Neural progenitor cell (in vitro differentiated cells): ENCODE data around the gene CAPN2. TPM values are rescaled to one million over a fixed set of nuclear protein-coding genes. Genes with fewer than 3 reads are reported as not detected.

Source experiments
- DNase-seq: peaks from one replicate; pipeline ENCODE4 v3.0.0-alpha.2; 2016; ENCODE audit warnings: low spot score
- H2AFZ ChIP-seq: fragments of 200-600 bp; sonication (generic); replicated peaks from 2 replicates; pipeline ENCODE4 v1.6.1; 2016; ENCODE audit warnings: antibody characterized with exemption
- H3F3A ChIP-seq: fragments of 200-600 bp; sonication (generic); 2 replicates; pipeline ENCODE4 v1.6.1; 2016; ENCODE audit warnings: antibody characterized with exemption, low read depth
- H3K27ac ChIP-seq: fragments of 200-600 bp; sonication (generic); 2 replicates; pipeline ENCODE4 v1.5.1; 2016; ENCODE audit warnings: mild to moderate bottlenecking
- H3K27me3 ChIP-seq: fragments of 200-600 bp; sonication (generic); 2 replicates; pipeline ENCODE4 v1.6.1; 2016; ENCODE audit warnings: mild to moderate bottlenecking, moderate library complexity
- H3K36me3 ChIP-seq: fragments of 200-600 bp; sonication (generic); 2 replicates; pipeline ENCODE4 v1.5.1; 2016
- H3K4me1 ChIP-seq: fragments of 200-600 bp; sonication (generic); 2 replicates; pipeline ENCODE4 v1.6.1; 2016; ENCODE audit warnings: mixed run types
- H3K4me2 ChIP-seq: fragments of 200-600 bp; sonication (generic); 2 replicates; pipeline ENCODE4 v1.6.1; 2016
- H3K4me3 ChIP-seq: fragments of 200-600 bp; sonication (generic); 2 replicates; pipeline ENCODE4 v1.5.1; 2016
- H3K79me2 ChIP-seq: fragments of 200-600 bp; sonication (generic); 2 replicates; pipeline ENCODE4 v1.6.1; 2016; ENCODE audit warnings: low read depth
- H3K9ac ChIP-seq: fragments of 200-600 bp; sonication (generic); 2 replicates; pipeline ENCODE4 v1.6.1; 2016
- H3K9me3 ChIP-seq: fragments of 200-600 bp; sonication (generic); 2 replicates; pipeline ENCODE4 v1.5.1; 2016; ENCODE audit warnings: low read depth
- H4K20me1 ChIP-seq: fragments of 200-600 bp; sonication (generic); 2 replicates; pipeline ENCODE4 v1.6.1; 2016; ENCODE audit warnings: low read depth
- H3K27ac Mint-ChIP-seq: 3 replicates; pipeline ENCODE4 v1.8.0; 2021; ENCODE audit warnings: mixed read lengths
- H3K27me3 Mint-ChIP-seq: 2 replicates; pipeline ENCODE4 v1.8.0; 2022; ENCODE audit warnings: low read depth, mild to moderate bottlenecking, inconsistent platforms, moderate library complexity, mixed read lengths; ENCODE audit not compliant: insufficient read depth
- H3K36me3 Mint-ChIP-seq: 3 replicates; pipeline ENCODE4 v1.8.0; 2021; ENCODE audit warnings: mixed read lengths
- H3K4me1 Mint-ChIP-seq: 3 replicates; pipeline ENCODE4 v1.8.0; 2021; ENCODE audit warnings: mixed read lengths
- H3K4me3 Mint-ChIP-seq: 3 replicates; pipeline ENCODE4 v1.8.0; 2021; ENCODE audit warnings: mild to moderate bottlenecking, moderate library complexity, mixed read lengths
- H3K9me3 Mint-ChIP-seq: 3 replicates; pipeline ENCODE4 v1.8.0; 2020; ENCODE audit warnings: mixed read lengths
- EZH2 ChIP-seq: fragments of 200-600 bp; sonication (generic); IDR thresholded peaks from 2 replicates; pipeline ENCODE4 v1.6.1; 2017; ENCODE audit warnings: antibody characterized with exemption, mild to moderate bottlenecking, moderate library complexity
- EZH2phosphoT487 ChIP-seq: fragments of 200-600 bp; sonication (generic); IDR thresholded peaks from 2 replicates; pipeline ENCODE4 v1.6.1; 2017; ENCODE audit warnings: antibody characterized with exemption
- total RNA-seq: library from RNA; depleted of rRNA; stranded (reverse); fragments of >200 nt; gene quantifications from 2 replicates; pipeline ENCODE4 v1.2.3, GENCODE V29; 2015; ENCODE audit warnings: low replicate concordance
- TF ChIP-seq, protein P1 (sequence below): fragments of 200-600 bp; sonication (generic); IDR thresholded peaks from 2 replicates; pipeline ENCODE4 v1.5.1; 2017; ENCODE audit warnings: antibody characterized with exemption, mild to moderate bottlenecking

Gene CAPN2
- total RNA-seq, 1 donor from 2014 or later = 61.7 TPM

GRCh38 chr1:223684488-223684792 is 27.9 kb upstream of the CAPN2 start:
- Histone ChIP-seq H3K79me2 (no peaks in the 10 kb centered on the region), H3F3A (no peaks in the 10 kb centered on the region), H4K20me1 (no peaks in the 10 kb centered on the region), H3K4me3 (no peak overlapping the region), H3K9me3 (no peaks in the 10 kb centered on the region), H2AFZ (no peak overlapping the region), H3K27ac (no peak overlapping the region), H3K4me1 (no peaks in the 10 kb centered on the region), H3K36me3 (no peaks in the 10 kb centered on the region), H3K27me3 (no peaks in the 10 kb centered on the region), H3K9ac (no peak overlapping the region), H3K4me2 (no peak overlapping the region)
- Mint-ChIP-seq H3K9me3 (no peaks in the 10 kb centered on the region), H3K4me3 (no peak overlapping the region), H3K4me1 (no peaks in the 10 kb centered on the region), H3K27ac (no peak overlapping the region), H3K36me3 (no peaks in the 10 kb centered on the region), H3K27me3 (peaks cover 3% of the 10 kb centered on the region)
- no peak for DNase-seq
- TF ChIP-seq, protein P1, sequence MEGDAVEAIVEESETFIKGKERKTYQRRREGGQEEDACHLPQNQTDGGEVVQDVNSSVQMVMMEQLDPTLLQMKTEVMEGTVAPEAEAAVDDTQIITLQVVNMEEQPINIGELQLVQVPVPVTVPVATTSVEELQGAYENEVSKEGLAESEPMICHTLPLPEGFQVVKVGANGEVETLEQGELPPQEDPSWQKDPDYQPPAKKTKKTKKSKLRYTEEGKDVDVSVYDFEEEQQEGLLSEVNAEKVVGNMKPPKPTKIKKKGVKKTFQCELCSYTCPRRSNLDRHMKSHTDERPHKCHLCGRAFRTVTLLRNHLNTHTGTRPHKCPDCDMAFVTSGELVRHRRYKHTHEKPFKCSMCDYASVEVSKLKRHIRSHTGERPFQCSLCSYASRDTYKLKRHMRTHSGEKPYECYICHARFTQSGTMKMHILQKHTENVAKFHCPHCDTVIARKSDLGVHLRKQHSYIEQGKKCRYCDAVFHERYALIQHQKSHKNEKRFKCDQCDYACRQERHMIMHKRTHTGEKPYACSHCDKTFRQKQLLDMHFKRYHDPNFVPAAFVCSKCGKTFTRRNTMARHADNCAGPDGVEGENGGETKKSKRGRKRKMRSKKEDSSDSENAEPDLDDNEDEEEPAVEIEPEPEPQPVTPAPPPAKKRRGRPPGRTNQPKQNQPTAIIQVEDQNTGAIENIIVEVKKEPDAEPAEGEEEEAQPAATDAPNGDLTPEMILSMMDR = no peak
- TF ChIP-seq EZH2 (no peak), EZH2phosphoT487 (no peak)

DNA sequence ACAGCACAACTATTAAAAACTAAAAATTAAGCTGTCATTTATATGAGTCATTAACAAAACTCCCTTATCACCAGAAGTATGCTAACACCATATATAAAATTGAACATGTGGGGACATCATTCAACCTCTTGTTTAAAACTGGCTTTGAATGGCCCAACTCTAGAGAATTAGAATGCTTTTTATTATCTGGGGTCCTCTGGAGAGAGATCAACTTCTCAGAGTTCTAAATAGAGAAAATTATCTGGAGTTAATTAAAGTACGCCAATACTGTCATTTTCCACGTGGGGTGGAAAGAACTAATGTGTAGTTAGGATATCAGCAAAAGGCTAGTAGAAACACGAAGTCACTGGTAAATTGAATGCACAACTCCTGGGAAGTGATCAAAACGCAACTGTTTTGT is 21.2 kb upstream of the CAPN2 start:
- no peak for TF ChIP-seq EZH2
- no peak for TF ChIP-seq EZH2phosphoT487
- TF ChIP-seq, protein P1 = no peak

GRCh38 chr1:223695014-223695548 is 17.3 kb upstream of the CAPN2 start:
- H3K4me3 ChIP-seq = no peak overlapping the region
- H3K79me2 ChIP-seq = no peaks in the 10 kb centered on the region
- H3F3A ChIP-seq = no peaks in the 10 kb centered on the region
- H2AFZ ChIP-seq = peak overlapping the region; percentile 48
- no peak overlapping the region for H3K27ac ChIP-seq
- H3K4me3 Mint-ChIP-seq = no peak overlapping the region
- H3K36me3 ChIP-seq = no peaks in the 10 kb centered on the region
- no peaks in the 10 kb centered on the region for H3K27me3 ChIP-seq
- peaks cover 3% of the 10 kb centered on the region for H3K4me1 Mint-ChIP-seq
- no peaks in the 10 kb centered on the region for H4K20me1 ChIP-seq
- no peak overlapping the region for H3K27ac Mint-ChIP-seq
- no peak overlapping the region for H3K9ac ChIP-seq
- H3K9me3 Mint-ChIP-seq = no peaks in the 10 kb centered on the region
- H3K4me1 ChIP-seq = no peaks in the 10 kb centered on the region
- TF ChIP-seq, protein P1 = no peak
- TF ChIP-seq EZH2 (no peak), EZH2phosphoT487 (no peak)
- no peak overlapping the region for H3K4me2 ChIP-seq
- no peaks in the 10 kb centered on the region for H3K9me3 ChIP-seq
- H3K27me3 Mint-ChIP-seq = peaks cover 2% of the 10 kb centered on the region
- no peaks in the 10 kb centered on the region for H3K36me3 Mint-ChIP-seq
- no peak for DNase-seq

More for the DNA sequence above, 21.2 kb upstream of the CAPN2 start:
- H2AFZ ChIP-seq = no peak overlapping the region
- H4K20me1 ChIP-seq = no peaks in the 10 kb centered on the region
- H3K9me3 ChIP-seq = no peaks in the 10 kb centered on the region
- Mint-ChIP-seq H3K27ac (no peak overlapping the region), H3K4me1 (no peaks in the 10 kb centered on the region), H3K9me3 (no peaks in the 10 kb centered on the region), H3K27me3 (no peaks in the 10 kb centered on the region), H3K36me3 (no peaks in the 10 kb centered on the region), H3K4me3 (no peak overlapping the region)
- no peak overlapping the region for H3K27ac ChIP-seq
- no peak overlapping the region for H3K4me3 ChIP-seq
- H3K36me3 ChIP-seq = no peaks in the 10 kb centered on the region
- H3F3A ChIP-seq = no peaks in the 10 kb centered on the region
- H3K79me2 ChIP-seq = no peaks in the 10 kb centered on the region
- no peaks in the 10 kb centered on the region for H3K4me1 ChIP-seq
- no peaks in the 10 kb centered on the region for H3K27me3 ChIP-seq
- no peak overlapping the region for H3K4me2 ChIP-seq
- no peak overlapping the region for H3K9ac ChIP-seq
- no peak for DNase-seq
